HT1080 (cell line): ENCODE measurements around the gene GPR50. TPM values are rescaled to one million over a fixed set of nuclear protein-coding genes. Genes with fewer than 3 reads are reported as not detected.

Experiments
- DNase-seq: peaks from one replicate; pipeline ENCODE4 v3.0.0-alpha.2; 2015; ENCODE audit warnings: low read depth
- small RNA-seq: library from RNA; depleted of rRNA; stranded (forward); fragments of <200 nt; gene quantifications from one replicate; pipeline ENCODE3, GENCODE V24; 2014
- total RNA-seq: library from RNA; depleted of rRNA; stranded (reverse); fragments of >200 nt; shearing (Covaris generic); gene quantifications from 2 replicates; pipeline ENCODE4 v1.2.3, GENCODE V29; 2014; rRNA removed

Gene GPR50
- total RNA-seq, 1 experiment from 2014 or later = not detected

DNA sequence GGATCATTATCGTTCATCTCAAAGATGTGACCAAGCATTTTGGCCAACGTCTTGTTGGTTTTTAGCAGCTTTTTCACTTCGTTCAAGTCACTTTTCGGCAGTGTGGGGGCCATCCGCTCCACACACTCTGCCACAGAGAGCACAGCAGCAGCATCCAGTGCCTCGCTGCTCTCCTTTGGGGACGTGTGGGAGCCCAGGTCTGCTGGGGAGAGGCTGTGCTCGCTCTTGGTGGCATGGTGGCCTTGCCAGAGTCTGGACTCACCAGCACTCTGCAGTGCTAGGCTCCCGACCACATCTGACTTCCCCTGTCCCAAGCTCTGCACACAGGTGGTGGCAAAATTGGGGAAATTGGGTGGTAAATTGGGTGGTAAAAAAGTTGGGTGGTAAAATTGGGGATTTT, 50.6 kb downstream of the GPR50 start:
- no peak for DNase-seq

DNA sequence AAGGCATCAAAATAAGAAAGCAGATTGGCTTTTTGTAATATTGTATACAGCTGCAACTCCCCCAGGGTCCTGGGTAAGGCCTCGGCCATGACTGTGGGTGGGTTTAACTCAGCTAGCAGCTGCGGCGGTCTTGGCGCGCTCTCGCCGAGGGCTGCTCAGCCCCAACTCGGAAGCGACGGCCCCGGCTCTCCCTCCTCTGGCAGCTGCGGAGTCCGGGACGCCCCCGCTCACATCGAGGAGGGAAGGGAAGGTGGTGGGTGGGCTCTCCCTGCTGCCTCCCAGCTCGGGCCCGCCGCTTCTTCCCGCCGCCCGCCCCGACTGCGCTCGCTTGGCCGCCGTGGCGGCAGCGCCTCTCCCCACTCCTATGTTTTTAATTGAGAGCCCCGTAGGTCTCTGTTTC, 51.2 kb downstream of the GPR50 start:
- DNase-seq = no peak

DNA sequence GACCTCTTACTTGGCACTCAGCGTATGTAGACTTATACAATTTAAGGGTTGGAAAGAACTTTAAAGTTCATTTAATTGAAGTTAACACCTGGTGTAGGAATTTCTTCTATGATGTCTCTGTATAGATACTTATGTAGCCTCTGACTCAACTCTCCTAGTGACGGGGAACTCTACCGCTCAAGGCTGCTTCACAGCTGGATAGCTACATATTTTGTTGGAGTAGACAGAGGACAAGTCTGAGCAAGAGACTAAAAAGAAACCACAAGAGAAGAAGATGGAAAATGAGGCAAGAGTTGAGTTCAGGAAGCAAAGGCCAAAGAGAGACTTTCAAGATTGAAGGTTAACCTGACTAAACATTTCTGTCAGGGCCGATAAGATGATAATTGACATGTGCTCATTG, 52.6 kb downstream of the GPR50 start:
- no peak for DNase-seq

Small RNAs within 50 kb of the gene (small RNA-seq; reads per million reads assigned to genes)
- gene MIR4330 = not detected

Other genes with a start within 250 kb of the GPR50 start
- gene HMGB3, start 193.2 kb upstream of the GPR50 start, total RNA-seq = 28.1 and 29.5 TPM in 2 replicates
- 55.4 and 77.2 TPM in 2 replicates for gene VMA21, start 220.6 kb downstream of the GPR50 start, total RNA-seq